ENCODE results near the gene ZDHHC11B. TPM values are rescaled to one million over a fixed set of nuclear protein-coding genes. Genes with fewer than 3 reads are reported as not detected.
"Not testable (repeated sequence)": the region's sequence is repeated elsewhere in the genome, so short reads cannot be mapped to it uniquely, and the experiment has no call there.

ZDHHC11B gene
- total RNA-seq, 1 donor, result under 0.01 TPM

- not testable (repeated sequence) for H3K4me3 ChIP-seq (ENCODE audit: low read depth, low read length); DNase-seq (ENCODE audit: low read depth)
Measured at GRCh38 chr5:692529-693041, 91.9 kb downstream of the ZDHHC11B start.

GRCh38 chr5:691817-692528 lies 92.6 kb downstream of the ZDHHC11B start:
- TF ChIP-seq CTCF (IDR thresholded peaks at IDR 0.05; ENCODE audit: insufficient read depth, low read length), result no peak
- no peak overlapping the region for H3K4me3 ChIP-seq (ENCODE audit: low read depth, low read length)
- no peak for DNase-seq (ENCODE audit: low read depth)

GRCh38 chr5:691049-691448 lies 93.5 kb downstream of the ZDHHC11B start:
- not testable (repeated sequence) for H3K4me3 ChIP-seq (ENCODE audit: low read depth, low read length); DNase-seq (ENCODE audit: low read depth)

- not testable (repeated sequence) for DNase-seq (ENCODE audit: low read depth)
Measured at GRCh38 chr5:690293-690692, 94.2 kb downstream of the ZDHHC11B start.

GRCh38 chr5:688348-689010 lies 96.0 kb downstream of the ZDHHC11B start:
- not testable (repeated sequence) for H3K4me3 ChIP-seq (ENCODE audit: low read depth, low read length); DNase-seq (ENCODE audit: low read depth)

More at GRCh38 chr5:690293-690692, 94.2 kb downstream of the ZDHHC11B start:
- H3K4me3 ChIP-seq (ENCODE audit: low read depth, low read length), result not testable (repeated sequence)

GRCh38 chr5:686936-687335 lies 97.6 kb downstream of the ZDHHC11B start:
- DNase-seq (ENCODE audit: low read depth); H3K4me3 ChIP-seq (ENCODE audit: low read depth, low read length): not testable (repeated sequence)

- DNase-seq (ENCODE audit: low read depth); H3K4me3 ChIP-seq (ENCODE audit: low read depth, low read length): not testable (repeated sequence)
Measured at GRCh38 chr5:686172-686523, 98.4 kb downstream of the ZDHHC11B start.

- no peak overlapping the region for H3K4me3 ChIP-seq (ENCODE audit: low read depth, low read length)
- TF ChIP-seq CTCF (IDR thresholded peaks at IDR 0.05; ENCODE audit: insufficient read depth, low read length), result no peak
- no peak for DNase-seq (ENCODE audit: low read depth)
Measured at GRCh38 chr5:685262-686171, 99.0 kb downstream of the ZDHHC11B start.

GRCh38 chr5:684751-685216 lies 99.7 kb downstream of the ZDHHC11B start:
- DNase-seq (ENCODE audit: low read depth), result no peak
- no peak for TF ChIP-seq CTCF (IDR thresholded peaks at IDR 0.05; ENCODE audit: insufficient read depth, low read length)
- no peak overlapping the region for H3K4me3 ChIP-seq (ENCODE audit: low read depth, low read length)
